NCI-H146 treated with DMSO at 0.1 percent for 48 hours (cell line): ENCODE measurements around the gene RACGAP1.

Source experiments
- DNase-seq: peaks from one replicate; lab custom pipeline; 2025; ENCODE audit not compliant: unreplicated experiment; lab: John Stamatoyannopoulos, UW

The RACGAP1 gene

DNA sequence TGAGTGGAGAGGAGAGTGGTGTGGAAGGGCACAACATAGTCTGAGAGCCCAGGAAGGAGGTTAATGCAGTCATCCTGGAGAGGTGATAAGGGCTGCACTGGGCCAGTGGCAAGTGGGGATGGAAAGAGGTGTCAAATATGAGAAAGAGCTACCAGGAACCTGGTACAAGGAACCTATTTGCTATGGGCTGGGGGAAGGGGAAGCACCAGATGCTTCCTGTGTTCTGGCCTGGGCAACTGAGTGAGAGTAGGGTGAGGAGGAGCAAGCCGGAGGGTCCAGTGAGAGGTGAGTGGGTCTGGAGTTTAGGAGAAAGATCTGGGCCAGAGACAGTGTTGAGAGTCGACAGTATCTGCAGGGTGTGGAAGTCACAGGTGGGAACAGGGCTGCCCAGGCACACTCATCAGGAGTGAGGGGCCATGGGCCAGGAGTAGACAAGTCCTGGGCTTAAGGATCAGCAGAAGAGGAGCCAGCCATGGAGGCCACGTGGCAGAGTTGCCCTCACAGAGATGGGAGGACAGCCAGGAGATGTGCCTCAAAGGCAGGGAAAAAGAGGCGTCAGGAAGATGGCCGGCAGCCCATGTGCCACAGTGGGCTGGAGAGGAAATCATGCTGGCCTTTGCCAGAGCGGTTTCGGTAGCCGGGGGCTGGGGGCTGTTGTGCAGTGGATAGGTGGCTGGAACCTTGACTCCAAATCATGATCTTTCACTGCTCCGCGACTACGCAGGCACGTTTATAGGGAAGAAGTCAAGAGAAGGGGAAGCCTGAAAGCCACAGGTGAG lies 55.5 kb downstream of the RACGAP1 start:
- DNase-seq: no peak

DNA sequence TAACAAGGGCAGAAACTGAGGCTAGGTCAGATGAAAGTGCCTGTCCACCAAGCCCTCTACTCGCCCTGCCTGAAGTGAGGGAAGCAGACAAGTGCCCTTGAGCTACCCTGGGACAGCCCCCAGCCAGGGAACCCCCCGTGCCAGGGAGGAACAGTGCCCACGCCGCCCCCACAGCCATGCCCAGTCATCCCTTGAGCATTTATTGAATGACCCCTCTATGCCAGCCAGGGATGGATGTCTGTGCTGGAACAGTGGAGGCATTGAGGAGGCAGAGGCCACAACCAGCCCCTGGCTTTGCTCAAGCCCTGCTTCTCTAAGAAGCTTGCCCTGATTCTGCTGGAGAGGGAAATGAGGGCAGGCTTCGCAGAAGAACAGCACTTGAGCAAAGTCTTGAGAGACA lies 56.3 kb downstream of the RACGAP1 start:
- no peak for DNase-seq

DNA sequence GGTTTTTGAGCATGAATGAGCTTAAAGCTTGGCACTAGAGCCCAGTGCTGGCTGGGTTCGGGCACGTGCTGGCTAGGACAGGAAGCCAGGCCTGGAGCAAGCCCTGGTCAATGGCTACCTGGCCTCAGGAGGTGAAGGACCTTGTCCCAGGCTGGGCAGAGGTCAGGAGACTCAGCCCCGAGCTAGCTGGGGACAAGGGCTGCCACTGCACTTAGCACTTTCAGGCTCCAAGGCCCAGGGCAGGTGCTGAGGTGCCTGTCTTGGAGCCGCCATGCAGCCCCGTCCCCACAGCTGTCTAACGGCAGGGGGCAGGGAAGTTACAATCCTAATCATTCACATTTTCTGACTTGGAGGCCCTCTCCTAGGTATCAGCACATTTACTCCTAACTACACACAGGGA lies 56.8 kb downstream of the RACGAP1 start:
- no peak for DNase-seq

DNA sequence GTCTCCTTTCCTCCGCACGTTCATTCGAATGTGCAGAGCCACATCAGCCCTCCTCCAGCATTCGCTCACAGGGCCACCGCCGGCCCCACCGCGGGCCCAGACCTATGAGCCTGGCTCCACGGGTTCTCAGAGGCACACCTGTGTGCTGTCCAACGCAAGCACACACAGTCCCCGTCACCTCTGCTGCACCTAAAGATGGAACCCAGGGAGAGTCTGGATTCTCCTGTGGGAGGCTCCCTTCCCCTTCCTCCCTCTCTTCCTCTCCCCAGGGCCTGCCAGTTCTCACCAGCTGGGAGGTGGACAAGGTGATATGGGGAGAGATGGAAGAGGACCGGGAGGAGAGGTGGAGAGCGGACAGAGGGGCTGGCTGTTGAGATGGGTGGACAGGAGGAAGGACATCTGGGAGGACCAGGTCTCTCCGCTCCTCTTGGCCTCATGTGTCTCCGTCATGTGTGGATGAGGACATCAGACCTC lies 57.5 kb downstream of the RACGAP1 start:
- peak; percentile 52 for DNase-seq

DNA sequence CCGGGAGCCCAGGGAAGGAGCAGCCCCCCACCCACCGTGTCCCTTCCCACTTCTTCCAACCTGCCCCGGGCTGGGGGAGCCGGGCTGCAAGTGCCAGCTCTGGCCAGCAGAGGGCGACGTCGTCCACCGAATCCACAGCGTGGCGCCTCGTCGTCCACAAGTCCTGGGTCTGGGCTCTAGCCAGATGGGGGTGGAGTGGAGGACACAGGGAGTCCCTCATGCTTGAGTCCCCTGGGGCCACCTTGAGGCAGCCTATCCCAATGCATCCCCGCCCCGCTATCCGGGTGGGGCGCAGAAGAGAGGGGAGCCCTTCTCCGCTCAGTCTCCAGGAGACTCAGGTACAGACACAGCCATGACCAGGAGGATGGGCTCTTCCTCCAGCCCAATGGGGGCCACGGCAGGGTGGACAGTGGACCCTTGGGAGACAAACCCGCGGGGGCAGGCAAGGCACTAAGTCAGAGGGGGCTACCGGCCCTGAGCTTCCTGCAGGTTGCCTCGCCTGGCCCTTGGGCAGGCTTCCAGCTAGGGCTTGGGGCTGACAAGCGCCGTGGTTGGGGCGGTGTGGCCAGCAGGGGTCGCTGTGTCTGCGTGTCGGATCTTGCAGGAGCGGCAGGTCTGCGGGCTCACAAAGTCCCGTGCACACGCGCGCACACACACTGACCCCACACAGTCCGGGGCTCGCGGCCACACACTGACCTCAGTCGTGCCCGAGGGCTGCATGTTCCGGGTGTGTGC lies 58.1 kb downstream of the RACGAP1 start:
- peak; percentile 65 for DNase-seq

DNA sequence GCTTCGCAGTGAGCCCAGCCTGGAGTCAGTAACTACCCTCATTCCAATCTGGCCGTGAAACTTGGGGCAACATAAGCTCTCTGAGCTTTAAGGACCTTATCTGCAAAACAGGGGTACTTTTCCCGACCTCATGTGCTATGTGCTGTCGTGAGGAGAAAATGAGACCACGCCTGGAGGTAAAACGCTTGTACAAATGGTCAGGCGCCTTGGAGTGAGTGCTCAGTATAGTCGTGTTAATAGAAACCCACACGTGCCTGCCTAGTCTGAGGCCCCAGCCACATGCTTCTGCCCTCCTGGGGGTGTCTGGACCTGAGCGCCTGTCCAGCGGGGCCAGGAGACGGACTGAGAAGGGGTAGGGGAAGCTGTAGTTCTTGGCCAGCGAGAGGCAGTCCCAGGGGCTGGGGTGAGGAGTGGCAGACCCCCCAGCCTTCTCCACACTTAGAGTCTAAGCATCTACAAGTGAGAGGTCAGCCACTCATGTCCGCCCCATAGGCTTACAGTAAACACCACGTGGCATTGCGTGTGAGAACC lies 58.7 kb downstream of the RACGAP1 start:
- no peak for DNase-seq

DNA sequence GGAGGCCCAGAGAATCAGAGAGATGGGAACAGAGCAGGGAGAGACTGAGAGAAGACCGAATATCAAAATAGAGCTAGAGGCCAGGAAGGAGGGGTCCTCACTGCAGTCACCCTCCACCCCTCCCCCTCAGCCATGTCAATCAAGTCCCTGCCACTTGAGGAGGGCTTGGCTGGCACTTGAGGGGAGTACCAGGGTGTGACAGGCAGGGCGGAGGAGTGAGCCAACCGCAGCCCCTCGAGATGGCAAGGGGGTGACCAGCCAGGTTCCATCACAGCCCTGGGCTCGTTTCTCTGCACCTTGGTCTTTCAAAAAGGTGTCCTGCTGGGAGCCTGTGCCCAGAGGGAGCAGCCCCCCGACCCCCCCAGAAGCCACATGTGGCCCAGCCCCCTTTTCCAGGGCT lies 59.5 kb downstream of the RACGAP1 start:
- no peak for DNase-seq

DNA sequence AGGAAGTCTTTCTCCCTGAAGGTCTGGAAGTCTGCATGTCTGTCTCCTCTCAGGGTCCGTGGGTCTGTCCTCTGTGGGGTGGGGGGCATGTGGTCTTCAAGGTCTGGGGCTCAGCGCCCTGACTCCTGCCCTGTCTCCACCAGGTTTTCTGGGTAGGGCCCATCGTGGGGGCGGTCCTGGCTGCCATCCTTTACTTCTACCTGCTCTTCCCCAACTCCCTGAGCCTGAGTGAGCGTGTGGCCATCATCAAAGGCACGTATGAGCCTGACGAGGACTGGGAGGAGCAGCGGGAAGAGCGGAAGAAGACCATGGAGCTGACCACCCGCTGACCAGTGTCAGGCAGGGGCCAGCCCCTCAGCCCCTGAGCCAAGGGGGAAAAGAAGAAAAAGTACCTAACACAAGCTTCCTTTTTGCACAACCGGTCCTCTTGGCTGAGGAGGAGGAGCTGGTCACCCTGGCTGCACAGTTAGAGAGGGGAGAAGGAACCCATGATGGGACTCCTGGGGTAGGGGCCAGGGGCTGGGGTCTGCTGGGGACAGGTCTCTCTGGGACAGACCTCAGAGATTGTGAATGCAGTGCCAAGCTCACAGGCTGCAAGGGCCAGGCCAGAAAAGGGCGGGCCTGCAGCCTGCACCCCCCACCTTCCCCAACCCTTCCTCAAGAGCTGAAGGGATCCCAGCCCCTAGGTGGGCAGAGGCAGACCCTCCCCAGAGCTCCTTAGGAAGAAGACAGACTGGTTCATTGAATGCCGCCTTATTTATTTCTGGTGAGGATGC lies 60.3 kb downstream of the RACGAP1 start:
- DNase-seq: no peak

DNA sequence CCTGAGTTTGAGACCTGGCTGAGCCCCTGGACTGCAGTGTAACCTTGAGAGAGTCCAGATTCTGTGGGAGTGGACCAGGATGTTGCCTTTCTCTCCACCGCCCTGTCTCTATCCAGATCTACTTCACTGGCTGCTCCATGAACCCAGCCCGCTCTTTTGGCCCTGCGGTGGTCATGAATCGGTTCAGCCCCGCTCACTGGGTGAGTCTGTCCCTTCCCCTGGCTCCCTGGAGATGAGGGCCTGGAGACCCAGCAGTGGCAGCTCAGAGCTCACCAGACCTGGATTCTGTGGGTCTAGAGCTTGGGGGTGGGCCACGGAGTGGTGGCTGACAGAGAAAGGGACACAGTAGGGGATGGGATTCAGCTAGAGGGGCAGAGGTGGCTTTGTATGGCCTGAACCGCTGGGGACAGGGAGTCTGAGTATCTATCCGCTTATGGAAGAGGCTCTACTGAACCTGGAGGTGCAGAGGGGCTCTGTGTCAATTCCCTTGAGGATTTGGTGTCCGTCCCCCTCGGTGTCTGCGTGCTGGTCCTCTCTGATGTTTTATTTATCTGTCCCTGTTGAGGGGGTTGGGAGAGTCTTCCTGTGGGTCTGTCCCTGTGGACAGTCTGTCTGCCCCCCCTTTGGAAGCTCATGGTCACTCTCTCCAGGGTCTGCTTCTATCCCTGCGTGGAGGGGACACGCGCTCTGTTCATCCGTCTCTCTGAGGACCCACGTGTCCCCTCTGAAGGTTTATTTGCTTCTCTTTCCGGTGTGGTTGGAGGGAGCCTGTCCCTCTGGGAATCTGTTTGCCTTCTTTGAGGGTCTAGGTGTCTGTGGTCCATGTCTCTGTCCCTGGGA lies 61.1 kb downstream of the RACGAP1 start:
- no peak for DNase-seq

DNA sequence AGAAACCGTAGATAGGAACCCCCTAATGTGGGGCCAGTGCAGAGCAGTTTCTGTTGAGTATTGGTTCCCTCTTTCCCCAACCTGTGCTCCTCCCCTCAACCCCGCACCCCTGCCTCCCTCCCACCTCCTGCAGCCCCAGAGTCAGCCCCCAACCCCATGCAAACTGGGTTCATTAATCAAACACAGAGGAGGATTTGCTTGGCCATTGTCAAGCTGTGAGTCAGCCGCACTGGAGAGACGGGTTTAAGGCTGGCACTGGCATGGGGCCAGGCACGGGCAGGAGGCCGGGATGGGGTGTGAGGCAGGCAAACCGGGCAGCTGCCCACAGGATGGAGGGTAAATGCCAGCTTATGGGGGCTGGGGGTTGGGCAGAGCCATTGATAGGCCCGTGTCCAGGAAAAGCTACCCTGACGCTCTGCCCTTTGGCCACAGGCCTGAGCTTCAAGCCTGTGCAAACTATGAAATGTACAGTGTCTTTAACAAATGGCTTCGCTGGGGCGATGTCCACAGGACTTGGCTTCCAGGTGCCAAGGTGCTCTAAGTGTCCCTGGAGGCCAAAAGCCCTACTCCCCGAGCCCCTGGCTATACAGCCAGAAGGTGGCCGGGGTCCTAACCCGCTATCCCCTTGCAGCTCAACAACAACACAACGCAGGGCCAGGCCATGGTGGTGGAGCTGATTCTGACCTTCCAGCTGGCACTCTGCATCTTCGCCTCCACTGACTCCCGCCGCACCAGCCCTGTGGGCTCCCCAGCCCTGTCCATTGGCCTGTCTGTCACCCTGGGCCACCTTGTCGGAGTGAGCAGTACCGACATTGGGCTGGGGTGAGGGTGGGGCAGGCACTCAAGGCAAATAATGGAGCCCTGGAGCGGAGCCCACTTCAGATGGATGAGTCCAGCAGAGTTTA lies 62.2 kb downstream of the RACGAP1 start:
- DNase-seq: no peak

DNA sequence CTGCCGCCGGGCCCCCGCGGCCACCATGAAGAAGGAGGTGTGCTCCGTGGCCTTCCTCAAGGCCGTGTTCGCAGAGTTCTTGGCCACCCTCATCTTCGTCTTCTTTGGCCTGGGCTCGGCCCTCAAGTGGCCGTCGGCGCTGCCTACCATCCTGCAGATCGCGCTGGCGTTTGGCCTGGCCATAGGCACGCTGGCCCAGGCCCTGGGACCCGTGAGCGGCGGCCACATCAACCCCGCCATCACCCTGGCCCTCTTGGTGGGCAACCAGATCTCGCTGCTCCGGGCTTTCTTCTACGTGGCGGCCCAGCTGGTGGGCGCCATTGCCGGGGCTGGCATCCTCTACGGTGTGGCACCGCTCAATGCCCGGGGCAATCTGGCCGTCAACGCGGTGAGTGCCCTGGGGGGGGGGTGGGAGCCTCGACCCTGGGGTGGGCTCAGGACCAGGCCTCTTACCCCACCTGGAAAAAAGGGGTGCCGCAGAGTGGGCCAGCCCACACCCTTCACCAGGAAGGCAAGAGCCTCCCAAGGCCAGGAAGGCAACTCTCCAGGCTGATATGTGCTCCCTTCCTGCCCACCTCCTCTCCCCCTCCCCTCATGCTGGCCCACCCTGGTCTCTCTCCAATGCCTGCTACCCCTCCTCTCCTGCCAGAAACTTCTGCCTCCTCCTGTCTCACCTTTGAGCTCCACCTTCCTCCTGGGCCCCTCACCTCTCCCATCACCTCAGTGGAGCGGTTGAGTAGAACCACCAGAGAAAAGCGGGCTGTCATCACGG lies 63.1 kb downstream of the RACGAP1 start:
- no peak for DNase-seq

DNA sequence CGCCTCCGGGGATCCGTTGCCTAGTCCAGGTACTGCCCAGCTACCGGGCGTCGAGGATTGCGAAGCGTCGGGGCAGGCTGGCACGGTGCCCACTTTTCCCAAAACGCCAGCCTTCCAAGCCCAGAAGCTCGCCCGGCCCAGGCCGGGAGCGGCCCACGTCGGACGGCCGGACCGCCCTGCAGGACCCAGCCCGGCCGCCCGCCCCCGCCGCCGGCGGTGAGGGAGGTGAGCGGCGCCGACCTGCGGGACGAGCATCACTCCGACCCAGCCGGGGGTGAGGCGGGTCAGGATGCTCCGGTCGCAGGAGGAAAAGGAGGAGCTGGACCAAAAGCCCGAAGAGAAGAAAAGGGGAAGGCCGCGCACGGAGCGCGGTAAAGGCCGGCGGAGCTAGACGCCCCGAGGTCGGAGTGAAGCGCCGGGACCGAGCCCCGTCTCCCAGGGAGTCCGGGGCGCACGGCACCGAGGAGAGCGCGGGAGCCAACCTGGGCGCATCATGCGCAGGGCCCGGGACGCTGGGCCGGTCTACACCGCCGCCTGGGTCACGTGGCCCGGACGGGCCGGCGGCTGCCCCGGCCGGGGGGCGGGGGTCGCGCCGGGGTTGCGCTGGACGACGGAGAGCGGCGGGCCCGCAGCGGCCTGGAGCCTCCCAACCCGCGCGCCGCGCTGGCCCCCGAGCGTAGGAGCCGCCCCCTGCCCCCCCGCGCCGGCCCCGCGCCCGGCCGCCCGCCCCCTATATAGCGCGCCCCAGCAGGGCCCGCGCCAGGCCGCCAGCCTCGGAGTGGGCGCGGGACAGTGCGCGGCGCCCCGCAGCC lies 64.0 kb downstream of the RACGAP1 start, which contains the start of gene AQP5:
Gene AQP5 (plus strand): TSS at position 762 of the 812 bp plus-strand sequence. CDS start 146 bp downstream, outside the sequence.
- no peak for DNase-seq

DNA sequence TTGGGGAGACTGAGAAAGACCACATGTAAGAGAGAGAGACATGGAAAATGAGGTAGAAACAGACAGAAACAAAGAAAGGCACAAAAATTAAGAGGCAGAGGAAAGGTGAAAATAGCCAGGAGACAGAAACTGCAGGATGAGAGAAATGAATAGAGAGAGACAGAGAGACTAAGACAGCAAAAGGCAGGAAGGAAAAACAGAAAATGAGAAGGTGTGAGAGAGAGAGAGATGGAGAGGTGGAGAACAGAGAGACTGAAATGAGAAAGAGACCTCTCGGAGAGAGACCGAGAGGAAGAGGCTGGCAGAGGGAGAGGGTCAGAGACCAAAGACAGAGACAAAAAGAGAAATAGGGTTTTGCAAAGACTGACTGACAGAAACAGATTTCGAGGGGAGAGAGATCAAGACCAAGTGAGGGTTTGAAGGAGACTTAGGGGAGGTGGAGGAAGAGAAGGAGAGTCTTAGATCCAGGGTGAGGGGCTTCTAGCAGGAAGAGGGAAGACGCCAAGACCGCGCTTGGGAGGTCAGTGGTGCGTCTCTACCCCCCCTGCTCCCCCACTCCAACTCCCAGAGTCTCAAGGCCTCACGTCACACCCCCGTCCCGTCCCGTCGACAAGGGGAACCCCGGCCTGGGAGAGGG lies 64.7 kb downstream of the RACGAP1 start:
- no peak for DNase-seq

DNA sequence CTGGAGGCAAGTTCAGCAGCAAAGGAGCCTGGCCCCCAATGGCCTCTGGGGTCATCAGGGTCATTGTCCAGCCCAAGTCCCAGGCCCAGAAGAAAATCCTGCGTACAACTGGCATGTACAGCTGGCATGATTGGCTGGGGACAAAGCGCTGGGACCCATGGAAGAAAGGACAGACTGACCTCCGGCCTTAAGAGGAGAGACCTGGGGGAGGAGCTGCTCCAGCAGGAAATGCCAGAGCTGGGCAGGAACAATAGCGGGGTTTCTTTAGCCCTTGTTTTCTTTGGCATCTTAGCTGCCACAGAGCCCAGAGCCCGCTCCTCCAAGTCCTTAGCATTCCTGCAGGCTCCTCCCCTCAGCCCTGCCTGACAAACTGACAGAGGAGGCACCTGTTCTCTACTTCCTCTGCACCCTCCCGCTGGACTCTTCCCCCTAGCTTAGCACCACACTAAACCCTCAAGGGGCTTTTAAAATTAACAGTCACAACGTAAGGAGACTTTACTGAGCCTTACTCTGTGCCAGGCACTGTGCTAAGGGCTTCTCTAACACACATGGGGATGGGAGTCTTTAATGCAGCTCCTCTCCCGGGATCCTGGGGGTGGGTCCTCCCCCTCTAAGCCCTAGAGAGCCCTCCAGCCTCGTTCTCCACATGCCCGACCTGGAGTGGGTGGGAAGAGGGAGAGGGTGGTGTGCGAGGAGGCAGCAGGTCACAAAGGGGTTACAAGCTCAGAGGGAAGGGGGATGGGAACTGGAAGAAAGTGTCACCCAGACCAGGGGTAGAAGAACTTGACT lies 65.4 kb downstream of the RACGAP1 start:
- no peak for DNase-seq

DNA sequence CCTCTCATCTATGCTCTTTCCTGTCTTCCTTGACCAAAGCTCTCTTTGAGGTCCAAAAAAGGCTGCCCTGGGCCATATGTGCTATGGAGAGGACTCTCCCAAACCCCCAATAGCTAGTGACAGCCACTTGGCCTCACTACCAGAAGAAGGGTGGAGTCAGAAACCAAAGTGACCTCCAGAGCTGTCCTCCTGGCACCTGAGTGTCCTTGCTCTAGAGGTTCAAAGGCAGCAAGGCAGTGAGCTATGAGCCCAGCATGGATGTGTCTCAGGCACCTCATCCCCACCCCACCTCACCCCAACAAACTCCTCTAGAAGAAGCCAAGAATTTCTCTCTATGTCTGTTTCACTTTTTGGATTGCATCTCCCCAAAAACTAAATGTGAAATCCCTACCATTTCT lies 67.7 kb downstream of the RACGAP1 start:
- DNase-seq: no peak
